CD1c-positive myeloid dendritic cell (primary cell): ENCODE measurements around the gene HTT.
"Not testable (repeated sequence)": the region's sequence is repeated elsewhere in the genome, so short reads cannot be mapped to it uniquely, and the experiment has no call there.

Experiments
- DNase-seq: peaks from one replicate; pipeline ENCODE4 v3.0.0-alpha.2; 2016; ENCODE audit errors: extremely low spot score

Gene HTT

DNA sequence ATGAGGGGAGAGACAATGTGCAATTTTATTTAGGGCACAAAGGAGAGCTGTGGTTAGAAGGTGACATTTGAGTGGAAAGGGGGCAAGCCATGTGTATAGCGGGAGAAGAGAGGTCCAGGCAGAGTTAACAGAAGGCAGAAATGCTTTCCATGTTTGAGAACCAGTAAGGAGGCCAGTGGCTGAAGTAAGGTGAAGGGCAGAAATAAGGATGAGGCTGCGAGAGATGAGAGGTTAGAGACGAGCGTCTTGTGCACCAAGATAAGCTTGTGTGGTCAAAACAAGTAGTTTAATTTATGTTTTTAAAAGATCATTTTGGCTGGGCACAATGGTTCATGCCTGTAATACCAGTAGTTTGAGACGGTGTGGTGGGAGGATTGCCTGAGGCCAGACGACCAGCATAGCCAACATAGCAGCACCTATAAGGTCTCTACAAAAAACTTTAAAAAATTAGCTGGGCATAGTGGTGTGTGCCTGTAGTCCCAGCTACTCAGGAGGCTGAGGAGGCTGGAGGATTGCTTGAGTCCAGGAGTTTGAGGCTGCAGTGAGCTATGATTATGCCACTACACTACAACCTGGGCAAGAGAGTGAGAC lies 8.5 kb downstream of the HTT start:
- DNase-seq = no peak

DNA sequence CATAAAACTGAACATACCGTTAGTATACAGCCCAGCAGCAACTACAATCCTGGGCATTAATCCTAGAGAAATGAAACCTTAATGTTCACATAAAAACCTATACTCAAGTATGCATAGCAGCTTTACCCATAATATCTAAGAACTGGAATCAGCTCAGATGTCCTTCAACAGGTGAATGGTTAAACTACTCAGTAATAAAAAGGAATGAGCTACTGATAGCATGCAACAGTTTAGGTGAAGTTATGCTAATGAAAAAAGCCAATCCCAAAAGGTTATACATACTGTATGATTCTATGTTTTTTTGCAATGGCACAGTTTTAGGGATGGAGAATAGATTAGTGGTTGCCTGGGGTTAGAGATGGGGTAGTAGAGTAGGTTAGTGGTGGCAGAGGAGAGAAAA lies 9.3 kb downstream of the HTT start:
- DNase-seq = no peak

- DNase-seq = no peak
Observed at GRCh38 chr4:3085948-3086670, 11.6 kb downstream of the HTT start.

DNA sequence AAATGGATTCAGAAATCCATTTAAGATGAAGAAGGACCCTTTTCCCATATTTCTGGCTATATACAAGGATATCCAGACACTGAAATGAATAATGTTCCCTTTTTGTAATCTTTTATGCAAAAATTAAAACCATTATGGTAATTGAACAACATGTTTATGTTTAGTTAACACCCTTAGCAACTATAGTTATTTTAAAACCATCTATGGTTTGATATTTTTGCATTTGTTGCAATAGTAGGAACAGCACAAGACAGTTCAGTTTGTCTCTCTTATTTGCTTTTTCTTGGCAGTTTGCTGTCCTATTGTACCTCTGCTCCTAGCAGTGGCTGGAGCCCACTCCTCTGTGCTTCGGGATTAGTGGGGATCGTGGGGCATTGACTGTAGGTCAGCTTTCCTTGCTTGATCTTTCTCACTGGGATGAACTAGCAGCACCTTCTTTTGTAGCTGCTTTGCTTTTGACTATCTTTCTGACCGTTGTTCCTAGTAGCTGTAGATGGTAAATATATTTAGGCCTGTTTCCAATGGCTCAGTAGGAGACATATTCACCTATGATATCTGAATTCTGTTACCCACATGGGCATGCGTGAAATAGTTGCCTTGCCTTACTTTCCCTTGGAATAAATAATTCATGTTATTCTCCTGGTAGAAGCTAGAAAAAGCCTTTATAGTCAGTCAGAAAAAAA lies 12.8 kb downstream of the HTT start:
- no peak for DNase-seq

GRCh38 chr4:3091464-3091863 lies 17.0 kb downstream of the HTT start:
- DNase-seq = no peak

DNA sequence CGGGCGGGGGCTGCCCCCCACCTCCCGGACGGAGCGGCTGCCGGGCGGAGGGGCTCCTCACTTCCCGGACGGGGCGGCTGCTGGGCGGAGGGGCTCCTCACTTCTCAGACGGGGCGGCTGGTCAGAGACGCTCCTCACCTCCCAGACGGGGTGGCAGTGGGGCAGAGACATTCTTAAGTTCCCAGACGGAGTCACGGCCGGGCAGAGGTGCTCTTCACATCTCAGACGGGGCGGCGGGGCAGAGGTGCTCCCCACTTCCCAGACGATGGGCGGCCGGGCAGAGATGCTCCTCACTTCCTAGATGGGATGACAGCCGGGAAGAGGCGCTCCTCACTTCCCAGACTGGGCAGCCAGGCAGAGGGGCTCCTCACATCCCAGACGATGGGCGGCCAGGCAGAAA lies 20.2 kb downstream of the HTT start:
- not testable (repeated sequence) for DNase-seq

DNA sequence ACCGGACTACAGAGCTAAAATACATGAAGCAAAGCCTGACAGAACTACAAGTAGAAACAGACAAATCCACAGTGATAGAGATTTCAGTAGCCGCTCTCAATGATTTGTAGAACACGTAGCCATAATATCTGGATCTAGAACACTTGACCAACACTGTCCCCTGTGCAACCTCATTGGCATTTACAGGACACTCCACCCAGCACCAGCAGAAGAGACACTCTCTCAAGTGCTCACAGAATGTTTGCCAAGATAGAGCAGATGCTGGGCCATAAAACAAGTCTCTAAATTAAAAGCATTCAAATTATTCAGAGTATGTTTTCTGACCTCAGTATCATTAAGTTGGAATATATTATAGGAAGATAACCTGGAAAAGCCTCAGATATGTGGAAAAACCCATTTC lies 21.7 kb downstream of the HTT start:
- DNase-seq = no peak

GRCh38 chr4:3098346-3098745 lies 23.9 kb downstream of the HTT start:
- DNase-seq = no peak

DNA sequence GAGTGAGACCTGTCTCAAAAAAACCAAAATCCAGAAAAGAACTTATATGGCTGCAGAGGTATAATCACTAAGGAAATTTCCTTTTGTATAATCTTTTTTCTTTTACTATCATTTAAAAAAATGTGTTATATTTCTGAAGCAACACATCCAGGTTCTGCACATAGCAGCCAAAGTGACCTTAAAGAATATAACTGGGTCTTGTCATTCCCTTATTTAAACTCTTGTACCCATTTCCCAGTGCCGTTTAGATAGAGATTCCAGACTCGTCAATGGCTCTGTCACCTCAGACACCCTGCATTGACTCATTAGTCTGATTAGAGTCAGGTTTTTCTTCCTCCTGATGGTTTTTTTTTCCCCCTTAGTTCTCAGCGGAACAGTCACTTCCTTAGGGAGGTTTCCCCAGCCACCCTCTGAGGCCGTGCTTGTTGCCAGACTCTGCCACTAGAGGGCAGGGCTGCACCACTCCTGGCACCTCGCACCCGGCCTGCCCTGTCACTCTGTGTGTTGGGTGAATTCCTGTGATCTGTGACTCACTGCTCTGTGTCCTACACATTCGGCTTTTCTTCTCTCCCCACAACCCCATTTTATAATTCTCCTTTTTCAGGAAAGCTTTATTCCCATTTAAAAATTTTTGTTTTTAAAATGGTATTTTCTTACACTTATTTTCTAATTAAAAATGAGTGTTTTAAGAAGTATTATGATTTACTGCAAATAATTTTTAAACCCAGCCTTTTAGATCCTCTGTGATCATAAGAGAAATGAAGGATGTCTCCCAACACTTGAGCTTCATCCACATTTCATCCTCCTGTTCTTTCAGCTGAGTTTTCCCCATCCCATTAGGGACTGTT lies 32.1 kb downstream of the HTT start:
- peak; percentile 93 for DNase-seq

DNA sequence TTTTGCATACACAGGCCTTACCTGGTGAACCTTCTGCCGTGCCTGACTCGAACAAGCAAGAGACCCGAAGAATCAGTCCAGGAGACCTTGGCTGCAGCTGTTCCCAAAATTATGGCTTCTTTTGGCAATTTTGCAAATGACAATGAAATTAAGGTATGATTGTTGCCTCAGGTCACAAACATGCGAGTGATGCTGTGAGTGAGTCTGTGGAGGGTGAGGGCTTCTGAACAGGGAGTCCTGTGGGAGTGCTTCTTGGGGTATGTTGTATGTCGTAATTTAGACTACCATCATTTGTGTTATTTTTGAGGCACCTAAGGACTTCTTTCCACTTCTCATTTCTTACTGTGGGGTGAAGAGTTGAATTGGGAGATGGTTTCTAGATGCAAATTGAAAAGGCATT lies 32.8 kb downstream of the HTT start:
- no peak for DNase-seq

- no peak for DNase-seq
Observed at GRCh38 chr4:3107691-3108121, 33.2 kb downstream of the HTT start.

DNA sequence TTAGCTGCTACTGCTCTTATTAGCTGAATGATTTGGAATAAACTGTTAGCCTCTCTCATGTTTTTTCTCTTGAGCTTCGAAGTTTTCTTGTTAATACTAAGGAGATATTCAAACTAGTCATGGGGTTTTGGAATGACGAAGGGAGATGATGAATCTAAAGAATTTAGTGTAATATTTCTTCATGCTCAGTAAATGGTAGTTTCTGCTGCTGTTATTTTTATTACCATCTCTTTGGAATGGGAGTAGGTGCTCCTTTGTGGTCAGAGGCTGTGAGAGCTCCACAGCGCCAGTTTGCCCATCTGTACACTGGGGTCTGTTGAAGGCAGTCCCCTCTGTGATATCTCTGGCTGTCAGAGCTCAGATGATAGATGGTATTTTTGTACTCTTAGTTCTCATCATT lies 33.7 kb downstream of the HTT start:
- DNase-seq = no peak

GRCh38 chr4:3111461-3111860 lies 37.0 kb downstream of the HTT start:
- DNase-seq = no peak

- DNase-seq = no peak
Observed at GRCh38 chr4:3112201-3112600, 37.7 kb downstream of the HTT start.

DNA sequence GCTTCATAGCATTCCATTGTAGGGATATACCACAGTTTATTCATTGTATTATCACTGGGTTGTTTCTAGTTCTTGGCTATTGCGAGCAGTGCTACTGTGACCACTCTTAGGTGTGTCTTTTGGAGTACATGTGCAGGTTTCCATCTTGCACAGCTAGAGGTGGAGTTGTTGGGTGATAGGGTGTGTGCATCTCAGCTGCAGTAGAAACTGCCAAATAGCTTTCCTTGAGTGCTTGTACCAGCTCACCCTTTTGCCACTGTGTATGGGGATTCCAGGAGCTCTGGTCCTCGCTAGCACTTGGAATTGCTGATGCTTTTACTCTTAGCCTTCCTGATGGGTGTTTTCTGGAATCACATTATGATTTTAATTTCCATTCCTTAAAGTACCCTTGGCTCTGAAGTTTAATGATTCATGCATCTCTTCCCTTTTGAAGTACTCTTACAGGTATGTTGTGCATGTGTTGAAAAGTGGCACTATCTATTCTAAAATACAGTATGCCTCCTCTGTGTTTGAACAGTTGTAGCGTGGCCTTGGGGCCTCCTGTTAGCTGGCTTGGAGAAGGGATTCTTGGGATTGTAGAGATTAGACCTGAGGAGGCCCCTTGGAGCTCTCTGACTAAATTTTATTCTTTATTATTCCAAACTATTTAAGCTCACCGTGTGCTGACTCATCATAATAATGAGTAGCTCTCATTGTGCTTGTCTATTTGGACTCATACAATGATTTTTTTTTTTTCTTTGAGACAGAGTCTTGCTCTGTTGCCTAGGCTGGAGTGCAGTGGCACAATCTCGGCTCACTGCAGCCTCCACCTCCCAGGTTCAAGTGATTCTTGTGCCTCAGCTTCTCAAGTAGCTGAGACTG lies 38.4 kb downstream of the HTT start:
- DNase-seq = no peak

- no peak for DNase-seq
Observed at GRCh38 chr4:3114377-3114776, 39.9 kb downstream of the HTT start.

DNA sequence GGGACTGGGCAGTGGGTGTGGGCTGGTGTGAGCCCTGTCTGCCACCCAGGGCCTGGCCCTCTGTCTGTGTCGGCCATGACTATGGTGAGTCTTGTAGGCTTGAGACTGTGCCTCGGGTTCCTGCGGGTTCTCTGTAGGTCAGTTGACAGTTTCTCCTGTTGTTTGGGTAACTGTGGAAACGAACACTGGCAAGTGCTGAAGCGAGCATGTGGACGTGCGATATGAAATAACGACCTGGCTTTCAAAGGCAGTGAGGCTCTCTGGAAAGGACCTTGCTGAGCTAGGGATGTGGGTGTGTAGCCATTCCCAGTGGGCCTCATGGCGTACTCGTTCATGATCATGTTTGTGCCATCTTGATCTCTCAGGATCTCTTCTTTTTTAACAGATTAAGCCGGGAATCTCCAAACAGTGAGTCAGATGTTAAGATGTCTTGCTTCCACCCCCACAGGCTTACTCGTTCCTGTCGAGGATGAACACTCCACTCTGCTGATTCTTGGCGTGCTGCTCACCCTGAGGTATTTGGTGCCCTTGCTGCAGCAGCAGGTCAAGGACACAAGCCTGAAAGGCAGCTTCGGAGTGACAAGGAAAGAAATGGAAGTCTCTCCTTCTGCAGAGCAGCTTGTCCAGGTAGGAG lies 41.3 kb downstream of the HTT start:
- DNase-seq = no peak

DNA sequence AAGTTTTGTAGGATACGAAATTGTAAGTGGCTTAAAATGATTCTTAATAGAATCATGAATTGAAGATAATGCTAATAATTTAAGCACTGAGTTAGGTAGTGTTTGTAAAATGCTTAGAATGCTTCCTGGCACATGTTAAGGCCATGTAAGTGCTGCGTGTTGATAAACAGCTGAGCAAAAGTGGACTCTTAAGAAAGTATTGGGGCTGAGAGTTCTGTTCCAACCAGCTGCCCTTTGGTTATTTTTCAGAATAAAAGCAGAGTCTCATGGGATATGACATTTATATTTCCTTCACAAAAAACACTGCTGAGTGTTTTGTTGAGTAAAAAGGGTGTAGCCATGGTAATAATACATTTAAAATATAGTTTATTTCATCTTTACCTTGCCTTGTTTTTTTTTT lies 42.5 kb downstream of the HTT start:
- DNase-seq = no peak

- DNase-seq = no peak
Observed at GRCh38 chr4:3118312-3118711, 43.8 kb downstream of the HTT start.

DNA sequence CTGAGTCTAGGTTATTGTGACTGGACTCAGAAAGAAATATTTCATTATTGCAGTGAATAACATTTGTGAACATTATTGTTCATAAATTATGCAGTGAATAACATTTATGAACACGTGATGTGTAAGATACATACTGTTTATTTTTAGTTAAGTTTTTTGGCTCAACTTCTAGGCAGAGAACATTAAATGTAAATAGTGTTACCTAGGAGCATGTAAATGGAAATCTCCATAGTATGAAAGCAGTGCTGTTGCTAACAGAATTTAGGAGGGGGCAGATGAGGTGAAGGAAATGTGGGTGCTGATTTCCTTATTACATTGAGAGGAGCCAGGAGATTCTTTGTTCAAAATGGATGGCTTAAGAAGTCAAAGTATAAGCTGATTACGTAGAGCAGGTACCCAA lies 45.0 kb downstream of the HTT start:
- DNase-seq = no peak

DNA sequence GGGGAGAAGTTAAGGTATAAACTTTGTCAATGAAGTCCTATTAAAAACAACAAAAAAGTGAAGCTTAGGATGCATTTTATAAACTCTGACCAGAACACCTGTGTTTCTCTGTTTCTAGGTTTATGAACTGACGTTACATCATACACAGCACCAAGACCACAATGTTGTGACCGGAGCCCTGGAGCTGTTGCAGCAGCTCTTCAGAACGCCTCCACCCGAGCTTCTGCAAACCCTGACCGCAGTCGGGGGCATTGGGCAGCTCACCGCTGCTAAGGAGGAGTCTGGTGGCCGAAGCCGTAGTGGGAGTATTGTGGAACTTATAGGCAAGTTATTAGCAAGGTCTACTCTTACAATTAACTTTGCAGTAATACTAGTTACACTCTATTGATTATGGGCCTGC lies 46.6 kb downstream of the HTT start:
- DNase-seq = no peak
